ENCODE measurements around the gene WTAP. TPM values are rescaled to one million over a fixed set of nuclear protein-coding genes. Genes with fewer than 3 reads are reported as not detected.

Gene WTAP
- total RNA-seq, 1 donor from 2014 or later, result 108 TPM

DNA sequence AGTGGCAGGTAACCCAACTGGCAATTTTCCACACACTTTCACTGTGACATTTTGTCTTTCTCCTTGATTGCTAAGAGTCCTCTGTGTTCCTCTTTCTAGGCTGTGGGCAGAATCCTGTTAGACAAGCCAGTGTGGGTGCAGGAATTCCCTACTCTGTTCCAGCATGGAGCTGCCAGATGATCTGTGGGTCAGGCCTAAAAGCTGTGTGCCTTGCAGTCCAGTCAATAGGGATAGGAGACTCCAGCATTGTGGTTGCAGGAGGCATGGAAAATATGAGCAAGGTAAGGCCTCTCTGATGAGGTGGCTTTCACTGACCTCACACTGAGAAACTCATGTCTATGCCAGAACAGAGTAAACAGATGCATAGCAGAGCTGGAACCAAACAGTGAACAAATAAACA lies 39.6 kb downstream of the WTAP start:
- Mint-ChIP-seq H3K27ac (no peak overlapping the region), H3K9me3 (no peaks in the 10 kb centered on the region), H3K4me3 (no peak overlapping the region), H3K27me3 (no peaks in the 10 kb centered on the region), H3K36me3 (peaks cover 51% of the 10 kb centered on the region), H3K4me1 (ENCODE audit: unreplicated experiment) (no peaks in the 10 kb centered on the region)
- TF ChIP-seq, protein P1, sequence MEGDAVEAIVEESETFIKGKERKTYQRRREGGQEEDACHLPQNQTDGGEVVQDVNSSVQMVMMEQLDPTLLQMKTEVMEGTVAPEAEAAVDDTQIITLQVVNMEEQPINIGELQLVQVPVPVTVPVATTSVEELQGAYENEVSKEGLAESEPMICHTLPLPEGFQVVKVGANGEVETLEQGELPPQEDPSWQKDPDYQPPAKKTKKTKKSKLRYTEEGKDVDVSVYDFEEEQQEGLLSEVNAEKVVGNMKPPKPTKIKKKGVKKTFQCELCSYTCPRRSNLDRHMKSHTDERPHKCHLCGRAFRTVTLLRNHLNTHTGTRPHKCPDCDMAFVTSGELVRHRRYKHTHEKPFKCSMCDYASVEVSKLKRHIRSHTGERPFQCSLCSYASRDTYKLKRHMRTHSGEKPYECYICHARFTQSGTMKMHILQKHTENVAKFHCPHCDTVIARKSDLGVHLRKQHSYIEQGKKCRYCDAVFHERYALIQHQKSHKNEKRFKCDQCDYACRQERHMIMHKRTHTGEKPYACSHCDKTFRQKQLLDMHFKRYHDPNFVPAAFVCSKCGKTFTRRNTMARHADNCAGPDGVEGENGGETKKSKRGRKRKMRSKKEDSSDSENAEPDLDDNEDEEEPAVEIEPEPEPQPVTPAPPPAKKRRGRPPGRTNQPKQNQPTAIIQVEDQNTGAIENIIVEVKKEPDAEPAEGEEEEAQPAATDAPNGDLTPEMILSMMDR (conservative IDR thresholded peaks at IDR 0.05), result no peak
- no peak for DNase-seq (ENCODE audit: extremely low spot score, unreplicated experiment)

DNA sequence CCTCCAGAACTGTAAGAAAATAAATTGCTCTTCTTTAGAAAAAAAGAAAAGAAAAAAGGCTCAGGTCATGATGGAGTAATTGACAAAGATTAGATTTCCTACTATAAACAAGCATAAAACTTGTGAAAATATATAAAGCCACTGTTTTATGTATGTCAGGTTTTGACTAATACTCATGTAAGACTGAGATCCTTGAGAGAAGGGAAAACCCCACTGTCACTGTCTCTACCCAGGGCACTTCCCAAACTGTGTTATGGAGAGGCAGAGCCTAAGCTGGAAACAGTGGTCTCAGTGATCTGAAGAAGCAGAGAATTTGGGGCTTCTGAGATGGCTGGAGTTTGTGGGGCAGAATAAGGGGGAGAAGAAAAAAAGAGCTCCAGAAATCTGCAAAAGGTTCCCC lies 42.2 kb downstream of the WTAP start:
- TF ChIP-seq, protein P1 (conservative IDR thresholded peaks at IDR 0.05), result no peak
- DNase-seq (ENCODE audit: extremely low spot score, unreplicated experiment), result no peak
- H3K36me3 Mint-ChIP-seq, result peaks cover 47% of the 10 kb centered on the region
- no peak overlapping the region for H3K27ac Mint-ChIP-seq
- H3K9me3 Mint-ChIP-seq, result no peaks in the 10 kb centered on the region
- no peaks in the 10 kb centered on the region for H3K4me1 Mint-ChIP-seq (ENCODE audit: unreplicated experiment)
- H3K4me3 Mint-ChIP-seq, result no peak overlapping the region
- H3K27me3 Mint-ChIP-seq, result no peaks in the 10 kb centered on the region

DNA sequence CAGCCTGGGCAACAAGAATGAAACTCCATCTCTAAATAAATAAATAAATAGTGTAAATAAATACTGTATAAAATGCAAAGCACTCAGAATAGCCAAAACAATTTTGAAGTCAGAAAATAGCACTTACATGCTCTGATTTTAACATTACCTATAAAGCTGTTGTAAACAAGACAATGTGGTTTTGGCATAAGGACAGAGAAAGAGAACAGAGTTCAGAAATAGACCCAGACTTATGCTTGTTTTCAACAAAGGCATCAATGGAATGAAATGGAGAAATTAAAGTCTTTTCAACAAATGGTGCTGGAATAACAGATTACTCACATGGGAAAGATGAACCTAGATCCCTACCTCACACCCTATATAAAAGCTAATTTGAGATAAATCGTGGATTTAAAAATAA lies 44.9 kb downstream of the WTAP start:
- no peak overlapping the region for H3K27ac Mint-ChIP-seq
- DNase-seq (ENCODE audit: extremely low spot score, unreplicated experiment), result no peak
- H3K36me3 Mint-ChIP-seq, result peaks cover 49% of the 10 kb centered on the region
- TF ChIP-seq, protein P1 (conservative IDR thresholded peaks at IDR 0.05), result no peak
- no peaks in the 10 kb centered on the region for H3K27me3 Mint-ChIP-seq
- H3K4me3 Mint-ChIP-seq, result no peak overlapping the region
- H3K4me1 Mint-ChIP-seq (ENCODE audit: unreplicated experiment), result no peaks in the 10 kb centered on the region
- H3K9me3 Mint-ChIP-seq, result no peaks in the 10 kb centered on the region

DNA sequence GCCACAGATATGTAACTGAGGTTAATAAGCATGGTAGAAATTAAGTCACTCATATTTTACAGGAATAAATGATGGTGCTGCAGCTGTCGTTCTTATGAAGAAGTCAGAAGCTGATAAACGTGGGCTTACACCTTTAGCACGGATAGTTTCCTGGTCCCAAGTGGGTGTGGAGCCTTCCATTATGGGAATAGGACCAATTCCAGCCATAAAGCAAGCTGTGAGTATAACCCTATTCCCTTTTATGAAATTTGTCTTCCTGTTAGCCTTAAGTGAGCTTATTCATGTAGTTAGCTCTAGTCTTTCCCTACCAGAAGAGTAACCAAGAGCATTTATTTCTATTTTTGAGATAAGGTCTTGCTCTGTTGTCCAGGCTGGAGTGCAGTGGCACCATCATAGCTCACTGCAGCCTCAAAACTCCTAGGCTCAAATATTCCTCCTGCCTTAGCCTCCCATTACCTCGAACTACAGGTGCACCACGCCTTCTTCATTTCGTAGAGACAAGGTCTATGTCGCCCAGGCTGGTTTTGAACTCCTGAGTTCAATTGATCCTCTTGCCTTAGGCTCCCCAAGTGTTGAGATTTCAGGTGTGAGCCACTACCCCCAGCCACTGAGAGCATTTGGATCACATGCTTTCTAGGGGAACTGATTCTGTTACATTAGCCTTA lies 50.1 kb downstream of the WTAP start:
- peak overlapping the region; percentile 54 for H3K27ac Mint-ChIP-seq
- H3K4me1 Mint-ChIP-seq (ENCODE audit: unreplicated experiment), result no peaks in the 10 kb centered on the region
- H3K36me3 Mint-ChIP-seq, result peaks cover 33% of the 10 kb centered on the region
- no peaks in the 10 kb centered on the region for H3K9me3 Mint-ChIP-seq
- DNase-seq (ENCODE audit: extremely low spot score, unreplicated experiment), result no peak
- H3K27me3 Mint-ChIP-seq, result no peaks in the 10 kb centered on the region
- TF ChIP-seq, protein P1 (conservative IDR thresholded peaks at IDR 0.05), result no peak
- no peak overlapping the region for H3K4me3 Mint-ChIP-seq

DNA sequence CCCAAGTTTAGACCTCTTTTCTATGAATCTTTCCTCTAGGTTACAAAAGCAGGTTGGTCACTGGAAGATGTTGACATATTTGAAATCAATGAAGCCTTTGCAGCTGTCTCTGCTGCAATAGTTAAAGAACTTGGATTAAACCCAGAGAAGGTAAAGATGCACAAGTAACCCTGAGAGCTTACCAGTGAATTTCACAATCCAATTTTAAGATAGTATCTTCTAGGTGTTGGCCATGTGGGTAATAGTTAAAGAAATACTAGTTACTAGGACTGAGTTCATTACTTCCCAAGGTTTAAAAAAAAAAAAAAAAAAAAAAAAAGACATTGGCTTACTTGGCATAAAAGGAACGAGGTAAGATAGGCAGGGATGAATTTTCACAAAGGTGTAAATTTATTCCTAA lies 50.8 kb downstream of the WTAP start:
- TF ChIP-seq, protein P1 (conservative IDR thresholded peaks at IDR 0.05), result no peak
- Mint-ChIP-seq H3K4me3 (no peak overlapping the region), H3K9me3 (no peaks in the 10 kb centered on the region), H3K27me3 (no peaks in the 10 kb centered on the region), H3K4me1 (ENCODE audit: unreplicated experiment) (no peaks in the 10 kb centered on the region), H3K36me3 (peaks cover 41% of the 10 kb centered on the region), H3K27ac (no peak overlapping the region)
- DNase-seq (ENCODE audit: extremely low spot score, unreplicated experiment), result no peak
